ENCODE measurements around the gene PHTF2. TPM values are rescaled to one million over a fixed set of nuclear protein-coding genes. Genes with fewer than 3 reads are reported as not detected.

The PHTF2 gene
- 22.4 and 27.9 TPM in 2 replicates for total RNA-seq

GRCh38 chr7:77798394-77799077 is at the start of gene PHTF2, which contains the start of gene TMEM60:
TSS of gene PHTF2 (plus strand) at chr7:77798773.
TSS of gene TMEM60 (minus strand) at chr7:77798434. CDS start at chr7:77794373, 4,061 bp downstream.

Small RNA genes lying within 50 kb of the gene (small RNA-seq; reads per million reads assigned to genes)
- gene RF00019: not detected

Other genes starting within 250 kb of the PHTF2 start
- gene RSBN1L, start 102.3 kb upstream of the PHTF2 start, total RNA-seq: 9.4 and 12.5 TPM in 2 replicates
- gene TMEM60, start 339 bp upstream of the PHTF2 start, total RNA-seq: 11.4 and 11.8 TPM in 2 replicates